WTC11 (cell line): ENCODE results near the gene CYB561D2. TPM values are rescaled to one million over a fixed set of nuclear protein-coding genes. Genes with fewer than 3 reads are reported as not detected.

ENCODE experiments used
- ATAC-seq: fragments of 200-7000 bp; cut with Tn5 transposase; 2 replicates; pipeline ENCODE4 v1.10.0; 2021; ENCODE audit warnings: mild to moderate bottlenecking, moderate library complexity
- CTCF ChIA-PET: fragments of 300-600 bp; sonication (Branson Sonifier 250); formaldehyde crosslinking; loops from one replicate; lab custom pipeline; 2021; ENCODE audit warnings: antibody characterized with exemption; lab: Charles Lee
- POLR2A ChIA-PET: fragments of 350-600 bp; sonication (Branson Sonifier 250); formaldehyde crosslinking; loops from one replicate; lab custom pipeline; 2021; ENCODE audit warnings: antibody characterized with exemption; lab: Charles Lee
- DNase-seq: peaks from one replicate; pipeline ENCODE4 v3.0.0; 2021; ENCODE audit warnings: low spot score
- H3K27ac Mint-ChIP-seq: 2 replicates; pipeline ENCODE4 v1.8.0; 2021; ENCODE audit warnings: mixed read lengths
- H3K27me3 Mint-ChIP-seq: 2 replicates; pipeline ENCODE4 v1.8.0; 2021; ENCODE audit warnings: low read depth, mild to moderate bottlenecking, moderate library complexity, mixed read lengths
- H3K36me3 Mint-ChIP-seq: 2 replicates; pipeline ENCODE4 v1.8.0; 2021; ENCODE audit warnings: mixed read lengths
- H3K4me1 Mint-ChIP-seq: 2 replicates; pipeline ENCODE4 v1.8.0; 2022; ENCODE audit warnings: mixed read lengths
- H3K4me3 Mint-ChIP-seq: 2 replicates; pipeline ENCODE4 v1.8.0; 2021; ENCODE audit warnings: mild to moderate bottlenecking, moderate library complexity, mixed read lengths
- H3K9me3 Mint-ChIP-seq: 2 replicates; pipeline ENCODE4 v1.8.0; 2021; ENCODE audit warnings: mixed read lengths
- ATF1 ChIP-seq: sonication (generic); formaldehyde crosslinking; IDR thresholded peaks from 2 replicates; pipeline ENCODE4 v1.8.1; 2023; ENCODE audit warnings: mild to moderate bottlenecking, moderate library complexity, missing genetic modification reagents
- GABPB1 ChIP-seq: sonication (generic); formaldehyde crosslinking; IDR thresholded peaks from 2 replicates; pipeline ENCODE4 v1.8.1; 2023; ENCODE audit warnings: mild to moderate bottlenecking, missing genetic modification reagents
- GRHL2 ChIP-seq: fragments of 250-450 bp; sonication (Bioruptor Pico); IDR thresholded peaks from 2 replicates; pipeline ENCODE4 v1.8.0; 2022; ENCODE audit warnings: mild to moderate bottlenecking, moderate library complexity; ENCODE audit not compliant: insufficient replicate concordance, severe bottlenecking
- GTF2I ChIP-seq: fragments of 250-450 bp; sonication (Bioruptor Pico); conservative IDR thresholded peaks from 2 replicates; pipeline ENCODE4 v1.4.0; 2021; ENCODE audit warnings: mild to moderate bottlenecking
- HMGXB4 ChIP-seq: sonication (generic); formaldehyde crosslinking; IDR thresholded peaks from 2 replicates; pipeline ENCODE4 v1.8.1; 2023; ENCODE audit warnings: mild to moderate bottlenecking, moderate library complexity, missing genetic modification reagents
- PRRX2 ChIP-seq: fragments of 250-450 bp; sonication (Bioruptor Pico); IDR thresholded peaks from 2 replicates; pipeline ENCODE4 v1.8.0; 2021; ENCODE audit warnings: mild to moderate bottlenecking
- USF1 ChIP-seq: sonication (generic); formaldehyde crosslinking; IDR thresholded peaks from 2 replicates; pipeline ENCODE4 v1.8.0; 2022; ENCODE audit warnings: mild to moderate bottlenecking, missing genetic modification reagents
- USF2 ChIP-seq: sonication (generic); formaldehyde crosslinking; IDR thresholded peaks from 2 replicates; pipeline ENCODE4 v1.8.1; 2023; ENCODE audit warnings: mild to moderate bottlenecking, missing genetic modification reagents, moderate library complexity
- ZNF281 ChIP-seq: sonication (generic); formaldehyde crosslinking; IDR thresholded peaks from 2 replicates; pipeline ENCODE4 v1.8.0; 2023; ENCODE audit warnings: mild to moderate bottlenecking, missing genetic modification reagents
- total RNA-seq: library from RNA; stranded (reverse); gene quantifications from 3 replicates; pipeline ENCODE4 v1.2.3, GENCODE V29; 2021

Gene CYB561D2
- total RNA-seq, 1 experiment from 2014 or later, result 9.8 TPM

- TF ChIP-seq GTF2I (CRISPR knock-in tag) (no peak), GRHL2 (no peak), ATF1 (CRISPR knock-in tag) (no peak), HMGXB4 (CRISPR knock-in tag) (no peak)
Observed at GRCh38 chr3:50372349-50372748, 21.7 kb downstream of the CYB561D2 start (continued).

GRCh38 chr3:50373146-50374051, 22.7 kb downstream of the CYB561D2 start:
- CTCF ChIA-PET, result interaction anchor here (1.5 to 2.7 kb wide), 2 partner anchors 8 to 169 kb away, joined by 5 to 15 read pairs; no protein-coding TSS in a partner anchor
- POLR2A ChIA-PET, result no interaction called here
- DNase-seq, result peak; percentile 31

More at GRCh38 chr3:50373146-50374051, 22.7 kb downstream of the CYB561D2 start:
- ATAC-seq, result no peak; the same call in 1 of the 2 replicates
- H3K4me1 Mint-ChIP-seq, result peaks cover 30% of the 10 kb centered on the region
- H3K27me3 Mint-ChIP-seq, result no peaks in the 10 kb centered on the region; the same call in 1 of the 2 replicates
- no peak overlapping the region; the same call in 1 of the 2 replicates for H3K4me3 Mint-ChIP-seq
- H3K36me3 Mint-ChIP-seq, result no peaks in the 10 kb centered on the region
- no peaks in the 10 kb centered on the region for H3K9me3 Mint-ChIP-seq
- no peak overlapping the region for H3K27ac Mint-ChIP-seq
- no peak for TF ChIP-seq GRHL2
- TF ChIP-seq USF2 (CRISPR knock-in tag), result no peak
- TF ChIP-seq PRRX2, result no peak
- TF ChIP-seq ZNF281 (CRISPR knock-in tag), result no peak
- TF ChIP-seq GABPB1, result no peak
- TF ChIP-seq USF1 (CRISPR knock-in tag), result no peak
